Small intestine (tissue), 7 donors: ENCODE data around the gene RIMBP2. TPM values are rescaled to one million over a fixed set of nuclear protein-coding genes. Genes with fewer than 3 reads are reported as not detected.

Experiments used
- DNase-seq, 2 donors: peaks; one replicate each; pipeline versions ENCODE4 v3.0.0 to v3.0.0-alpha.2; 2013
- FAIRE-seq: peaks from 2 replicates; lab custom pipeline; 2012; peaks lifted over from hg19 to GRCh38; lab: Jason Lieb, UNC
- H3K27ac ChIP-seq, 3 donors: one replicate each; pipeline ENCODE4 v1.5.1; 2013; ENCODE audit warnings: low read length in 2 of 3, mild to moderate bottlenecking in 2 of 3, control low read depth in 1 of 3, inconsistent platforms in 1 of 3, low read depth in 1 of 3, moderate library complexity in 1 of 3
- H3K27me3 ChIP-seq, 3 donors: one replicate each; pipeline ENCODE4 v1.6.1; 2013; ENCODE audit warnings: low read length in 3 of 3, inconsistent platforms in 1 of 3; ENCODE audit not compliant: control insufficient read depth in 3 of 3, insufficient read depth in 3 of 3
- H3K36me3 ChIP-seq, 3 donors: one replicate each; pipeline ENCODE4 v1.6.1; 2013; ENCODE audit warnings: low read length in 3 of 3, inconsistent platforms in 1 of 3, low read depth in 1 of 3, mild to moderate bottlenecking in 1 of 3, moderate library complexity in 1 of 3; ENCODE audit not compliant: control insufficient read depth in 3 of 3, insufficient read depth in 2 of 3
- H3K4me1 ChIP-seq, 3 donors: one replicate each; pipeline ENCODE4 v1.6.1; 2013; ENCODE audit warnings: low read length in 2 of 3, inconsistent platforms in 1 of 3, low read depth in 1 of 3, mild to moderate bottlenecking in 1 of 3, moderate library complexity in 1 of 3; ENCODE audit not compliant: control insufficient read depth in 3 of 3, insufficient read depth in 2 of 3
- H3K4me3 ChIP-seq, 3 donors: one replicate each; pipeline ENCODE4 v1.5.1; 2013; ENCODE audit warnings: low read length in 3 of 3, control low read depth in 1 of 3, inconsistent platforms in 1 of 3, low read depth in 1 of 3, mild to moderate bottlenecking in 1 of 3, moderate library complexity in 1 of 3
- H3K9me3 ChIP-seq, 2 donors: one replicate each; pipeline ENCODE4 v1.6.1; 2013; ENCODE audit warnings: low read depth in 1 of 2, low read length in 1 of 2; ENCODE audit not compliant: control insufficient read depth in 2 of 2, insufficient read depth in 1 of 2
- WGBS, 3 donors: extraction: QIAGEN DNeasy Blood & Tissue Kit; methylation state at CpG; one replicate each; pipeline ENCODE4 v1.1.7; 2013; 5-methylcytosine and 5-hydroxymethylcytosine counted together
- polyA plus RNA-seq, 4 donors: library from polyadenylated mRNA; stranded (reverse) in 3 of 4; unstranded in 1 of 4; fragments of 200-250 nt in 3 of 4; fragments of 120-200 nt in 1 of 4; gene quantifications; one replicate each; pipeline versions ENCODE4 v1.2.1 to v1.2.3, GENCODE V29; 2013
- donor health status: healthy with polysubstance abuse.
- donor health status: control.
- donor health status: control.
- donor health status: Bipolar disorder and iron deficiency.
- donor health status: healthy.

Gene RIMBP2
- polyA plus RNA-seq, 4 donors, result 0.22 to 12.2 (median 2.3) TPM

- Histone ChIP-seq H3K27me3 (no peaks in the 10 kb centered on the region), H3K36me3 (peaks cover 0 to 2% (median 0%) of the 10 kb centered on the region in 3 donors), H3K4me1 (no peaks in the 10 kb centered on the region), H3K27ac (no peak overlapping the region), H3K4me3 (no peak overlapping the region), H3K9me3 (peaks cover 0 to 24% of the 10 kb centered on the region in 2 donors)
- 87 to 91% (median 90%) methylated on average over 17 of the region's 17 CpGs for WGBS, 3 donors
- DNase-seq, result no peak
- FAIRE-seq, result no peak
These were observed 280.3 kb downstream of the RIMBP2 start for GRCh38 chr12:130435826-130436225.

DNA sequence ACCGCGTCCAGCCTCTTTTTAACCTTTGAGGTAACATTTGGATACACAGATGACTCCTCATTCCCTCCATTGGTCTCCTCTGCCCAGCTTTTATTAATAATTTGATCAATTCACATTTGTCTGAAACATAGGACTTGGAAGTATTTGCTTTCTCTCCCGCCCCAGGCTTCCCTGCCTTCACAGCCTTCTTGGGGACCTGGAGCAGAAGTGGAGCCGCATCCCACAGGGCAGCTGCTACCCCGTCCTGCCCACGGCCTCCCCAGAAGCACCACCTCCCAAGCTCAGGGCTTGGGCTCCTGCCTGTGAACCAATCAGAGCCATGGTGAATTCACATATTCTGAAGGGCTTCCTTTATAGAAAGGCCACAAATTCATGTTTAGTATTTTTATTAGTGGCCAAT, 280.8 kb downstream of the RIMBP2 start:
- peaks cover 0 to 22% of the 10 kb centered on the region in 2 donors for H3K9me3 ChIP-seq
- peaks cover 0 to 2% (median 0%) of the 10 kb centered on the region in 3 donors for H3K36me3 ChIP-seq
- H3K4me3 ChIP-seq, result no peak overlapping the region
- H3K4me1 ChIP-seq, result no peaks in the 10 kb centered on the region
- DNase-seq, result no peak
- FAIRE-seq, result no peak
- WGBS, 3 donors, result 80 to 87% (median 84%) methylated on average over 6 of the region's 6 CpGs
- no peak overlapping the region for H3K27ac ChIP-seq
- no peaks in the 10 kb centered on the region for H3K27me3 ChIP-seq

- FAIRE-seq, result no peak
- peaks cover 0 to 2% (median 0%) of the 10 kb centered on the region in 3 donors for H3K36me3 ChIP-seq
These were observed 281.5 kb downstream of the RIMBP2 start for GRCh38 chr12:130434560-130434959.

DNA sequence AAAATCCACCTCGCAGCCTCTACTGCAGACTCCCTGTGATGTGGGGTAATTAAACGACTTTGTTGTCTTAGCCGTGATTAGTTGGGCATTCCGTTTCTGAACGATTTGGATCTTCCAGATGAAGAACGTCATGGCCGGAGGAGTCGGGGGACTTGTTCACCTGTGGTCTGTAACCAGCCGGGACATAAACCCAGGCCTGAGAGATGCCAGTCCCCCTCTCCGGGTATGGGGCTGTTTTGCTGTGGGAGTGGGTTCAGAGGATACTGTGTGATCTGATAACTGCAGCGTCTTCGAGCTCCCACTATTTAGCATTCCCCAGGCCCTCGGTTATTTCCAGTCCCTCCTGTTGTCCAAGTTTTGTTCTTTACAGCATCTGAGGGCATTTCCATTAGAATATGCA, 282.3 kb downstream of the RIMBP2 start:
- no peak for FAIRE-seq
- no peaks in the 10 kb centered on the region for H3K4me1 ChIP-seq
- no peaks in the 10 kb centered on the region for H3K27me3 ChIP-seq
- no peak overlapping the region for H3K27ac ChIP-seq
- 91 to 94% (median 92%) methylated on average over 13 of the region's 13 CpGs for WGBS, 3 donors
- H3K9me3 ChIP-seq, result peaks cover 0 to 15% of the 10 kb centered on the region in 2 donors
- no peak for DNase-seq
- H3K36me3 ChIP-seq, result peaks cover 0 to 2% (median 0%) of the 10 kb centered on the region in 3 donors
- no peak overlapping the region for H3K4me3 ChIP-seq

More at GRCh38 chr12:130434560-130434959, 281.5 kb downstream of the RIMBP2 start:
- 89 to 95% (median 91%) methylated on average over 22 of the region's 22 CpGs for WGBS, 3 donors
- no peak overlapping the region for H3K4me3 ChIP-seq
- no peaks in the 10 kb centered on the region for H3K4me1 ChIP-seq
- H3K9me3 ChIP-seq, result peaks cover 0 to 15% of the 10 kb centered on the region in 2 donors
- H3K27me3 ChIP-seq, result no peaks in the 10 kb centered on the region
- no peak overlapping the region for H3K27ac ChIP-seq
- DNase-seq, result no peak

DNA sequence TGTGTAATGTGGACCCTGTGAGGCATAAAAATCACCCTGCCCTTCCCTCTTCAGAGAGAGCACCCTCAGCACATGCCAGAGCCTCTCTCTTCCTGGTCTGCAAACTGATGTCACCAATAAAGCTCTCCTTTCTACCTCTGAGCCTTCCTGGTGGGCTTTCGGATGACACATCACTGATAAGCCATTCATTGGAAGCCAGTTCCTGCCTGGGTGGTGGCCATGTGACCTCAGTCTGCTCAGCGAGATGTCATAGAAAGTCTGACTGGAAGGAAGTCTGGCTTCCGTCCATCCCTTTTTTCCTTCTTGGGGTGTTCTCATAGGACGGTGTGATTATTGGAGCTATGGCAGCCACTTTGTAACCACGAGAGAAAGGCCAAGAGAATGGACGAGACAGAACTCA, 282.7 kb downstream of the RIMBP2 start:
- no peaks in the 10 kb centered on the region for H3K4me1 ChIP-seq
- 85 to 91% (median 89%) methylated on average over 6 of the region's 6 CpGs for WGBS, 3 donors
- peaks cover 0 to 2% (median 0%) of the 10 kb centered on the region in 3 donors for H3K36me3 ChIP-seq
- H3K4me3 ChIP-seq, result no peak overlapping the region
- no peaks in the 10 kb centered on the region for H3K27me3 ChIP-seq
- no peak for FAIRE-seq
- H3K9me3 ChIP-seq, result peaks cover 0 to 13% of the 10 kb centered on the region in 2 donors
- no peak overlapping the region for H3K27ac ChIP-seq
- no peak for DNase-seq

- Histone ChIP-seq H3K4me1 (no peaks in the 10 kb centered on the region), H3K36me3 (peaks cover 0 to 2% (median 0%) of the 10 kb centered on the region in 3 donors), H3K9me3 (peaks cover 0 to 8% of the 10 kb centered on the region in 2 donors), H3K4me3 (no peak overlapping the region), H3K27me3 (no peaks in the 10 kb centered on the region), H3K27ac (no peak overlapping the region)
- no peak for DNase-seq
- FAIRE-seq, result no peak
- WGBS, 3 donors, result 84 to 92% (median 88%) methylated on average over 11 of the region's 11 CpGs
These were observed 284.9 kb downstream of the RIMBP2 start for GRCh38 chr12:130431176-130431575.

GRCh38 chr12:130429656-130430505, 286.2 kb downstream of the RIMBP2 start:
- H3K27ac ChIP-seq, result no peak overlapping the region
- WGBS, 3 donors, result 77 to 84% (median 80%) methylated on average over 24 of the region's 24 CpGs
- H3K9me3 ChIP-seq, result peaks cover 0 to 8% of the 10 kb centered on the region in 2 donors
- H3K27me3 ChIP-seq, result no peaks in the 10 kb centered on the region
- no peaks in the 10 kb centered on the region for H3K4me1 ChIP-seq
- FAIRE-seq (no peak), DNase-seq (no peak)
- H3K36me3 ChIP-seq, result peaks cover 0 to 2% (median 0%) of the 10 kb centered on the region in 3 donors
- no peak overlapping the region for H3K4me3 ChIP-seq

- no peak for FAIRE-seq
- no peaks in the 10 kb centered on the region for H3K4me1 ChIP-seq
- H3K27me3 ChIP-seq, result no peaks in the 10 kb centered on the region
- WGBS, 3 donors, result 63 to 72% (median 66%) methylated on average over 15 of the region's 15 CpGs
- no peak overlapping the region for H3K4me3 ChIP-seq
- no peak overlapping the region for H3K27ac ChIP-seq
- H3K9me3 ChIP-seq, result no peaks in the 10 kb centered on the region
- no peaks in the 10 kb centered on the region for H3K36me3 ChIP-seq
- DNase-seq, result no peak
These were observed 288.0 kb downstream of the RIMBP2 start for GRCh38 chr12:130428116-130428515.
